ENCODE data around the gene DEAF1.
A peak's percentile ranks its signal among the peaks of the same experiment; 100 is the strongest.

Gene DEAF1

DNA sequence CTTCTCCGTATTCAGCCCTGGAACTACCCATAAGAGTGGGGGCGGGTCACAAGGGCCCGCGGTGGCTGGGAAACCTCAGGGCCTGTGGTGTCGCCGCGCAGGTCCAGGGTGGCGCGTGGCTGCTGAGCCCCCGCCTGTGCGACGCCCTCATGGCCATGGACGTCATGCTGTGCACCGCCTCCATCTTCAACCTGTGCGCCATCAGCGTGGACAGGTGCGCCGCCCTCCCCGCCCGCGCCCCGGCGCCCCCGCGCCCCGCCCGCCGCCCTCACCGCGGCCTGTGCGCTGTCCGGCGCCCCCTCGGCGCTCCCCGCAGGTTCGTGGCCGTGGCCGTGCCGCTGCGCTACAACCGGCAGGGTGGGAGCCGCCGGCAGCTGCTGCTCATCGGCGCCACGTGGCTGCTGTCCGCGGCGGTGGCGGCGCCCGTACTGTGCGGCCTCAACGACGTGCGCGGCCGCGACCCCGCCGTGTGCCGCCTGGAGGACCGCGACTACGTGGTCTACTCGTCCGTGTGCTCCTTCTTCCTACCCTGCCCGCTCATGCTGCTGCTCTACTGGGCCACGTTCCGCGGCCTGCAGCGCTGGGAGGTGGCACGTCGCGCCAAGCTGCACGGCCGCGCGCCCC is 55.6 kb downstream of the DEAF1 start:
- peak; percentile 52 for DNase-seq (ENCODE audit: low spot score)
- in situ Hi-C loops (cut with MboI; ENCODE audit: low sequenced_read_pairs, unreplicated experiment), result no loop called here
- TF ChIP-seq, protein P1, sequence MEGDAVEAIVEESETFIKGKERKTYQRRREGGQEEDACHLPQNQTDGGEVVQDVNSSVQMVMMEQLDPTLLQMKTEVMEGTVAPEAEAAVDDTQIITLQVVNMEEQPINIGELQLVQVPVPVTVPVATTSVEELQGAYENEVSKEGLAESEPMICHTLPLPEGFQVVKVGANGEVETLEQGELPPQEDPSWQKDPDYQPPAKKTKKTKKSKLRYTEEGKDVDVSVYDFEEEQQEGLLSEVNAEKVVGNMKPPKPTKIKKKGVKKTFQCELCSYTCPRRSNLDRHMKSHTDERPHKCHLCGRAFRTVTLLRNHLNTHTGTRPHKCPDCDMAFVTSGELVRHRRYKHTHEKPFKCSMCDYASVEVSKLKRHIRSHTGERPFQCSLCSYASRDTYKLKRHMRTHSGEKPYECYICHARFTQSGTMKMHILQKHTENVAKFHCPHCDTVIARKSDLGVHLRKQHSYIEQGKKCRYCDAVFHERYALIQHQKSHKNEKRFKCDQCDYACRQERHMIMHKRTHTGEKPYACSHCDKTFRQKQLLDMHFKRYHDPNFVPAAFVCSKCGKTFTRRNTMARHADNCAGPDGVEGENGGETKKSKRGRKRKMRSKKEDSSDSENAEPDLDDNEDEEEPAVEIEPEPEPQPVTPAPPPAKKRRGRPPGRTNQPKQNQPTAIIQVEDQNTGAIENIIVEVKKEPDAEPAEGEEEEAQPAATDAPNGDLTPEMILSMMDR (IDR thresholded peaks at IDR 0.05; ENCODE audit: borderline replicate concordance, control extremely low read depth, extremely low read depth, insufficient read depth, missing control alignments), result no peak

DNA sequence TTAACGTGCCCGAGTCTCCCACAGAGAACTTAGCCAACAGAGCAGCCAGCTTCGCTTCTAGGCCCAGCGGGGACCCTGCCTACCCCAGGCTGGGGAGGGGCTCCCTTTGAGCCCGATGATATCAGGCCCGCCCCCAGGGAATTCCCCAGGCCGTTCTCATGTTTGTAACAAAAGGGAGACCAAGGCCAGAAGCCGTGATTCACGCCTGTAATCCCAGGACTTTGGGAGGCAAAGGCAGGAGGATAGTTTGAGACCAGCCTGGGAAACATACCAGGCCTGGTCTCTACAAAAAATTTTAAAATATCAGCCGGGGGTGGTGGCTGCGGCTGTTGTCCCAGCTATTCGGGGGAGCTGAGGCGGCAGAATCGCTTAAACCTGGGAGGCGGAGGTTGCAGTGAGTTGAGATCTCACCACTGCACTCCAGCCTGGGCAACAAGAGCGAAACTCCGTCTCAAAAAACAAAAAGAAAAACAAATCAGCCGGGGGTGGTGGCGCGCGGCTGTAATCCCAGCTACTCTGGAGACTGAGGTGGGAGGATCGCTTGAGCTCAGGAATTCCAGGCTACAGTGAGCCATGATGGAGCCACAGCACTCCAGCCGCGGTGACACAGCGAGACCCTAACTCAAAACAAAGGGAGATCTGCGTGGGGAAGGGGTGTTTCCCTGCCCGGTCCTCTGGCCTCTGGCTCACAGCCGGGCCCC is 56.2 kb downstream of the DEAF1 start:
- DNase-seq (ENCODE audit: low spot score), result no peak
- in situ Hi-C loops (cut with MboI; ENCODE audit: low sequenced_read_pairs, unreplicated experiment), result no loop called here
- TF ChIP-seq, protein P1 (IDR thresholded peaks at IDR 0.05; ENCODE audit: borderline replicate concordance, control extremely low read depth, extremely low read depth, insufficient read depth, missing control alignments), result no peak

DNA sequence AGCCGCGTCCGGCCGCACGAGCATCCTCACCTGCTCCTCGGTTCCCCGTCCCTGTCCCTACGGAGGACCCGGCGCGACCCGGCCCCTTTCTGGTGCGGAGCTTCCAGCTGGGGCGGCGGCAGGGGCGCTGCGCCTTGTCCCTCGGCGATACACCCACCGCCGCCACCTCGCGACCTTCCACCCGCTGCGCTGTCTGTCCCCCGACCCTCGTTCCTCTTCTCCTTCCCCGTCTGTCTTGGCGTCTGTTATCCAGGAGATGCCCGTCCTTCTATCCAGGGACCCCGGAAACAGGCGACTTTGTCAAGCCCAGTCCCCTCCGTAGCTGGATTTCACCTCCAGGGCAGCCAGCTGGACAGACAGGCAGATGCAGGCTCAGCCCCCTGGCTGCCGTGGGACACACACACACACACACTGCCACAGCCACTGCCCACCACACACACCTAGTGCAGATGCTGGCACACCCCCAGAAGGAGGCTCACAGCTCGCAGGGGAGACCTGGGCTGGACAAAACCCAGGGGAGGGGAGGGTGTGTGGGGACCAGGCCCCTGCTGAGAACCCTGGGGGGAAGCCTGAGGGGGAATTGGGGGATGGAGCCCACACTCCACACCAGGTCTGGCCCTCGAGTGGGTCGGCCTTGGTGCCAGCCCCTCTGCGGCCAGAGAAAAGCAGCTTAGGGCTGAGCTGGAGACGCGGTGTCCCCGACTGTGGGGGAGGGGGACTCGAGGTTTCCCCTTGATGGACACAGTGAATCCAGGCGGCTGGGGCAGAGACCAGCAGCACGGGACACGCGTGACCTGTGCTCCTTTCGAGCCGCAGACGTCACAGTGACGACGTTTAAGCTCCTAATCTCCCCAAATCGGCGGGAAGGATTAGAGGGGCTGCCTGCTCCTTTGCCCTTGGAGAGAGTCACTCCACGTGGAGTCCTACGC is 57.2 kb downstream of the DEAF1 start:
- TF ChIP-seq, protein P1 (IDR thresholded peaks at IDR 0.05; ENCODE audit: borderline replicate concordance, control extremely low read depth, extremely low read depth, insufficient read depth, missing control alignments), result no peak
- no peak for DNase-seq (ENCODE audit: low spot score)
- in situ Hi-C loops (cut with MboI; ENCODE audit: low sequenced_read_pairs, unreplicated experiment), result no loop called here

DNA sequence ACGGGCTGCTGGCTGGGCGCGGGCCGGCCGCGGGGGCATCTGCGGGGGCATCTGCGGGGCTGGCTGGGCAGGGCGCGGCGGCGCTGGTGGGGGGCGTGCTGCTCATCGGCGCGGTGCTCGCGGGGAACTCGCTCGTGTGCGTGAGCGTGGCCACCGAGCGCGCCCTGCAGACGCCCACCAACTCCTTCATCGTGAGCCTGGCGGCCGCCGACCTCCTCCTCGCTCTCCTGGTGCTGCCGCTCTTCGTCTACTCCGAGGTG is 57.8 kb downstream of the DEAF1 start:
- TF ChIP-seq, protein P1 (IDR thresholded peaks at IDR 0.05; ENCODE audit: borderline replicate concordance, control extremely low read depth, extremely low read depth, insufficient read depth, missing control alignments), result no peak
- DNase-seq (ENCODE audit: low spot score), result no peak
- in situ Hi-C loops (cut with MboI; ENCODE audit: low sequenced_read_pairs, unreplicated experiment), result no loop called here

DNA sequence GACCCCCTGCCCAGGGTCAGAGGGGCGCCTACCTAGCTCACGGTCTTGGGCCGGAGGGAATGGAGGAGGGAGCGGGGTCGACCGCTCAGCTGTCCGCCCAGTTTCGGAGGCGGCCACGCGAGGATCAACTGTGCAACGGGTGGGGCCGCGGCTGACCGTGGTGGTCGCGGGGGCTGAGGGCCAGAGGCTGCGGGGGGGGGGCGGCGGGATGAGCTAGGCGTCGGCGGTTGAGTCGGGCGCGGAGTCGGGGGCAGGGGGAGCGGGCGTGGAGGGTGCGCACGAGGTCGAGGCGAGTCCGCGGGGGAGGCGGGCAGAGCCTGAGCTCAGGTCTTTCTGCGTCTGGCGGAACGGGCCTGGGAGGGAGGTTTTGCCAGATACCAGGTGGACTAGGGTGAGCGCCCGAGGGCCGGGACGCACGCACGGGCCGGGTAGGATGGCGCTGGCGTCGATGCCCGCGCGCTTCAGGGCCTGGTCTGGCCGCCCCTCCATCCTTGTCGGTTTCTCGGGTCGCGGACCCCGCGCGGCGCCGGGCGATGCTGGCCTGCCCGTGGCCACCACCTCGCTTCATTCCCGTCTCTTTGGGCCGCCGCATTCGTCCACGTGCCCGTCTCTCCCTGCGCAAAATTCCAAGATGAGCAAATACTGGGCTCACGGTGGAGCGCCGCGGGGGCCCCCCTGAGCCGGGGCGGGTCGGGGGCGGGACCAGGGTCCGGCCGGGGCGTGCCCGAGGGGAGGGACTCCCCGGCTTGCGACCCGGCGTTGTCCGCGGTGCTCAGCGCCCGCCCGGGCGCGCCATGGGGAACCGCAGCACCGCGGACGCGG is 58.3 kb downstream of the DEAF1 start, which contains the start of gene DRD4:
TSS of gene DRD4 (plus strand) at position 759 of the 822 bp plus-strand sequence. CDS start at position 795, 36 bp downstream.
- in situ Hi-C loops (cut with MboI; ENCODE audit: low sequenced_read_pairs, unreplicated experiment), result no loop called here
- DNase-seq (ENCODE audit: low spot score), result no peak
- TF ChIP-seq, protein P1 (IDR thresholded peaks at IDR 0.05; ENCODE audit: borderline replicate concordance, control extremely low read depth, extremely low read depth, insufficient read depth, missing control alignments), result no peak
